H1 (cell line): ENCODE measurements around the gene DUXA.

Experiments
- CBX8 ChIP-seq: fragments of 300-800, 300-1000 bp; sonication (generic); IDR thresholded peaks from 2 replicates; pipeline ENCODE4 v1.7.1; 2016; ENCODE audit warnings: low read depth, low read length, borderline replicate concordance
- EGR1 ChIP-seq: IDR thresholded peaks from 2 replicates; pipeline ENCODE4 v1.6.1; 2011; ENCODE audit warnings: low read depth, low read length, borderline replicate concordance
- RAD21 ChIP-seq, 2 experiments: IDR thresholded peaks in 1 of 2; conservative IDR thresholded peaks in 1 of 2; 2 replicates each; pipeline ENCODE4 v1.6.1; 2011; ENCODE audit warnings: low read depth in 2 of 2, low read length in 2 of 2, improper control_type of control experiment in 1 of 2, inconsistent platforms in 1 of 2, mild to moderate bottlenecking in 1 of 2, moderate library complexity in 1 of 2

DNA sequence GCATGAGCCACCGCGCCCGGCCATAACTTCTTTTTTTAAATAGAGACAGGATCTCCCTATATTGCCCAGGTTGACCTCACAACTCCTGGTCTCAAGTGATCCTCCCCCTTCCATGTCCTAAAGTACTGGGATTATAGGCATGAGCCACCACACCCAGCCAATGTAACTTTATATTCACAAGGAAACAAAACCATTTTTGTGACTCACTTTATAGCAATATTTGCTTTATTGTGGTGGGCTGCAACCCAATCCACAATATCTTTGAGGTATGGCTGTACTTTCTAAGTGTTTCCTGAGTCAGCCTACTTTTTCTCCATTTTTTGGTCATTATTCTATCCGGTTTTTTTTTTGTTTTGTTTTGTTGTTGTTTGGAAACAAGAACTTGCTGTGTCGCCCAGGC lies 14.4 kb downstream of the DUXA start:
- TF ChIP-seq EGR1: no peak
- TF ChIP-seq RAD21 (IDR thresholded peaks at IDR 0.05 in 1 of 2, conservative IDR thresholded peaks at IDR 0.05 in 1 of 2; ENCODE audit: low read depth in 2 of 2, low read length in 2 of 2): no peak
- TF ChIP-seq CBX8: no peak
